DND-41 (cell line): ENCODE results near the gene TFRC.

Source experiments
- CTCF ChIP-seq: IDR thresholded peaks from 2 replicates; pipeline ENCODE4 v1.5.1; 2012; ENCODE audit warnings: borderline replicate concordance, low read length, moderate library complexity, mild to moderate bottlenecking; ENCODE audit not compliant: poor library complexity, severe bottlenecking; ENCODE audit errors: extremely low read depth
- EZH2 ChIP-seq: IDR thresholded peaks from 3 replicates; pipeline ENCODE4 v1.6.1; 2012; ENCODE audit warnings: borderline replicate concordance, low read depth, mild to moderate bottlenecking, moderate library complexity, low read length, inconsistent platforms; ENCODE audit not compliant: severe bottlenecking

- TF ChIP-seq CTCF (no peak), EZH2 (no peak)
Observed at GRCh38 chr3:196117809-196118208, 35.9 kb upstream of the TFRC start.
